OCI-LY3 (cell line): ENCODE results near the gene ZDHHC21.

Experiments
- H2AFZ ChIP-seq: fragments of 200-600, 300-600 bp; shearing (Covaris generic); 2 replicates; pipeline ENCODE4 v1.6.0; 2014; ENCODE audit warnings: antibody characterized with exemption, low read depth, low read length
- H3K27ac ChIP-seq: fragments of 200-600, 300-600 bp; sonication (generic); 2 replicates; pipeline ENCODE4 v1.5.1; 2014; ENCODE audit warnings: mild to moderate bottlenecking, low read length, moderate library complexity, mixed read lengths
- H3K27me3 ChIP-seq: fragments of 200-600, 300-600 bp; sonication (generic); 2 replicates; pipeline ENCODE4 v1.6.1; 2014; ENCODE audit warnings: low read depth, low read length, mixed read lengths
- H3K36me3 ChIP-seq: fragments of 200-600, 300-600 bp; sonication (generic); replicated peaks from 2 replicates; pipeline ENCODE3; 2014; ENCODE audit warnings: low read depth, low read length, mixed read lengths
- H3K4me1 ChIP-seq: fragments of 300-600, 200-600 bp; sonication (generic); 2 replicates; pipeline ENCODE4 v1.6.1; 2014; ENCODE audit warnings: low read length, mixed read lengths
- H3K4me2 ChIP-seq: fragments of 200-600, 300-600 bp; sonication (generic); 2 replicates; pipeline ENCODE4 v1.6.1; 2014; ENCODE audit warnings: low read length, mixed read lengths
- H3K4me3 ChIP-seq: fragments of 300-600, 200-600 bp; sonication (generic); 2 replicates; pipeline ENCODE4 v1.5.1; 2014; ENCODE audit warnings: antibody characterized with exemption, mild to moderate bottlenecking, low read length, moderate library complexity
- H3K79me2 ChIP-seq: fragments of 300-600, 200-600 bp; shearing (Covaris generic); 2 replicates; pipeline ENCODE4 v1.6.1; 2014; ENCODE audit warnings: mild to moderate bottlenecking, low read length, mixed read lengths
- H3K9ac ChIP-seq: fragments of 300-600, 200-600 bp; shearing (Covaris generic); 2 replicates; pipeline ENCODE4 v1.6.0; 2014; ENCODE audit warnings: mild to moderate bottlenecking, low read length, moderate library complexity
- H3K9me3 ChIP-seq: fragments of 200-600, 300-600 bp; shearing (Covaris generic); 2 replicates; pipeline ENCODE4 v1.6.1; 2014; ENCODE audit warnings: low read length, mixed read lengths; ENCODE audit not compliant: insufficient read depth
- H4K20me1 ChIP-seq: fragments of 200-600, 300-600 bp; sonication (generic); 2 replicates; pipeline ENCODE4 v1.6.1; 2016; ENCODE audit warnings: low read length, mixed read lengths; ENCODE audit not compliant: insufficient read depth
- EZH2phosphoT487 ChIP-seq: fragments of 200-600 bp; shearing (Covaris generic); IDR thresholded peaks from 2 replicates; pipeline ENCODE4 v1.6.1; 2018; ENCODE audit warnings: antibody characterized with exemption, mixed run types, low read depth
- TF ChIP-seq, protein P1 (sequence below): fragments of 200-600, 300-600 bp; sonication (generic); IDR thresholded peaks from 2 replicates; pipeline ENCODE4 v1.5.1; 2014; ENCODE audit warnings: antibody characterized with exemption, low read length, low read depth

ZDHHC21 gene

GRCh38 chr9:14593406-14593805 is 99.8 kb downstream of the ZDHHC21 start:
- Histone ChIP-seq H3K9me3 (no peaks in the 10 kb centered on the region), H2AFZ (no peak overlapping the region), H3K9ac (no peak overlapping the region), H3K27ac (no peak overlapping the region), H3K4me3 (no peak overlapping the region), H3K4me2 (no peak overlapping the region), H3K27me3 (no peaks in the 10 kb centered on the region), H3K36me3 (peaks cover 28% of the 10 kb centered on the region), H3K4me1 (no peaks in the 10 kb centered on the region), H3K79me2 (no peaks in the 10 kb centered on the region), H4K20me1 (no peaks in the 10 kb centered on the region)
- no peak for TF ChIP-seq EZH2phosphoT487
- TF ChIP-seq, protein P1, sequence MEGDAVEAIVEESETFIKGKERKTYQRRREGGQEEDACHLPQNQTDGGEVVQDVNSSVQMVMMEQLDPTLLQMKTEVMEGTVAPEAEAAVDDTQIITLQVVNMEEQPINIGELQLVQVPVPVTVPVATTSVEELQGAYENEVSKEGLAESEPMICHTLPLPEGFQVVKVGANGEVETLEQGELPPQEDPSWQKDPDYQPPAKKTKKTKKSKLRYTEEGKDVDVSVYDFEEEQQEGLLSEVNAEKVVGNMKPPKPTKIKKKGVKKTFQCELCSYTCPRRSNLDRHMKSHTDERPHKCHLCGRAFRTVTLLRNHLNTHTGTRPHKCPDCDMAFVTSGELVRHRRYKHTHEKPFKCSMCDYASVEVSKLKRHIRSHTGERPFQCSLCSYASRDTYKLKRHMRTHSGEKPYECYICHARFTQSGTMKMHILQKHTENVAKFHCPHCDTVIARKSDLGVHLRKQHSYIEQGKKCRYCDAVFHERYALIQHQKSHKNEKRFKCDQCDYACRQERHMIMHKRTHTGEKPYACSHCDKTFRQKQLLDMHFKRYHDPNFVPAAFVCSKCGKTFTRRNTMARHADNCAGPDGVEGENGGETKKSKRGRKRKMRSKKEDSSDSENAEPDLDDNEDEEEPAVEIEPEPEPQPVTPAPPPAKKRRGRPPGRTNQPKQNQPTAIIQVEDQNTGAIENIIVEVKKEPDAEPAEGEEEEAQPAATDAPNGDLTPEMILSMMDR: no peak

- peaks cover 38% of the 10 kb centered on the region for H3K36me3 ChIP-seq
Measured at GRCh38 chr9:14591411-14591810, 101.8 kb downstream of the ZDHHC21 start.

GRCh38 chr9:14585730-14586473 is 107.3 kb downstream of the ZDHHC21 start:
- H3K4me1 ChIP-seq: peaks cover 38% of the 10 kb centered on the region
- 0 out of 2 replicates have a peak, but pooled peaks cover 6% of the 10 kb centered on the region for H3K9me3 ChIP-seq
- TF ChIP-seq, protein P1: no peak
- TF ChIP-seq EZH2phosphoT487: peak; percentile 60; the same call in 1 of the 2 replicates

More at GRCh38 chr9:14591411-14591810, 101.8 kb downstream of the ZDHHC21 start:
- no peaks in the 10 kb centered on the region for H3K9me3 ChIP-seq
- H3K4me3 ChIP-seq: no peak overlapping the region
- no peak overlapping the region for H2AFZ ChIP-seq
- TF ChIP-seq, protein P1: no peak
- no peak for TF ChIP-seq EZH2phosphoT487
- H3K9ac ChIP-seq: no peak overlapping the region
- H4K20me1 ChIP-seq: no peaks in the 10 kb centered on the region
- H3K27me3 ChIP-seq: 0 out of 2 replicates have a peak, but pooled peaks cover 3% of the 10 kb centered on the region
- no peak overlapping the region for H3K4me2 ChIP-seq
- peaks cover 17% of the 10 kb centered on the region for H3K4me1 ChIP-seq
- no peak overlapping the region for H3K27ac ChIP-seq
- H3K79me2 ChIP-seq: no peaks in the 10 kb centered on the region

DNA sequence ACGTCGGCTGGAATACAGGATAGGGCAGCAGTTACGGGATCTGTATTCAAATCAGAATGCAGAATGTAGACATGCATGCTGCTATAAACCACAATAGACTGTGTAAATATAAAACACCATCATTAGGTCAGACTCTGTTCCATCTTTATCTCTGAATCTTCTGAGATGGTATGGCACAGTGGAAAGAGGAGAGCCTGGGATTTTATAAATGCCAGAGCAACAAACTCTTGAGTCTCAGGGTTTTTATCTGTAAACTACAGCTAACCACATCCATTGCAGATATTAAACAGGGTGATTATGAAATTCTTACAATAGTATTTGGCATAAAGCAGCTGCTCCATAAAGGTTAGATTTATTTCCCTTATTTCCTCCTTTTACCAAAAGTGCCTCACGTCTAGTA is 108.7 kb downstream of the ZDHHC21 start:
- no peaks in the 10 kb centered on the region for H4K20me1 ChIP-seq
- H3K27me3 ChIP-seq: peaks cover 16% of the 10 kb centered on the region
- no peak overlapping the region for H3K4me3 ChIP-seq
- 0 out of 2 replicates have a peak, but pooled peaks cover 6% of the 10 kb centered on the region for H3K9me3 ChIP-seq
- peaks cover 22% of the 10 kb centered on the region for H3K36me3 ChIP-seq
- H3K4me1 ChIP-seq: peaks cover 38% of the 10 kb centered on the region
- H2AFZ ChIP-seq: no peak overlapping the region
- TF ChIP-seq, protein P1: no peak
- no peak for TF ChIP-seq EZH2phosphoT487
- H3K27ac ChIP-seq: no peak overlapping the region
- H3K4me2 ChIP-seq: no peak overlapping the region
- no peak overlapping the region for H3K9ac ChIP-seq
- no peaks in the 10 kb centered on the region for H3K79me2 ChIP-seq

More at GRCh38 chr9:14585730-14586473, 107.3 kb downstream of the ZDHHC21 start:
- Histone ChIP-seq H3K4me3 (peak overlapping the region; percentile 60), H3K4me2 (peak overlapping the region; percentile 89), H3K27me3 (peaks cover 16% of the 10 kb centered on the region), H3K79me2 (no peaks in the 10 kb centered on the region), H3K9ac (peak overlapping the region; percentile 44; the same call in 1 of the 2 replicates), H3K36me3 (peaks cover 22% of the 10 kb centered on the region), H3K27ac (peak overlapping the region; percentile 86), H2AFZ (no peak overlapping the region), H4K20me1 (no peaks in the 10 kb centered on the region)
